ENCODE results near the gene UBN2.

Gene UBN2

GRCh38 chr7:139231513-139232376 lies 708 bp downstream of the UBN2 start:
- DNase-seq (ENCODE audit: low read depth in 2 of 2, low spot score in 1 of 2), result no peak

- DNase-seq (ENCODE audit: low read depth in 2 of 2, low spot score in 1 of 2), result no peak
These were observed 1.3 kb downstream of the UBN2 start for GRCh38 chr7:139232377-139232717.

- DNase-seq (ENCODE audit: low read depth in 2 of 2, low spot score in 1 of 2), result no peak
These were observed 1.9 kb downstream of the UBN2 start for GRCh38 chr7:139232904-139233303.

- no peak for DNase-seq (ENCODE audit: low read depth in 2 of 2, low spot score in 1 of 2)
These were observed 10.2 kb downstream of the UBN2 start for GRCh38 chr7:139241258-139241657.

- DNase-seq (ENCODE audit: low read depth in 2 of 2, low spot score in 1 of 2), result no peak
These were observed 11.8 kb downstream of the UBN2 start for GRCh38 chr7:139242741-139243281.

- no peak for DNase-seq (ENCODE audit: low read depth in 2 of 2, low spot score in 1 of 2)
These were observed 14.4 kb downstream of the UBN2 start for GRCh38 chr7:139245401-139245800.

GRCh38 chr7:139246494-139246893 lies 15.5 kb downstream of the UBN2 start:
- DNase-seq (ENCODE audit: low read depth in 2 of 2, low spot score in 1 of 2), result no peak

- DNase-seq (ENCODE audit: low read depth in 2 of 2, low spot score in 1 of 2), result no peak
These were observed 15.9 kb downstream of the UBN2 start for GRCh38 chr7:139246905-139247304.

- DNase-seq (ENCODE audit: low read depth in 2 of 2, low spot score in 1 of 2), result no peak
These were observed 18.3 kb downstream of the UBN2 start for GRCh38 chr7:139249179-139249810.

GRCh38 chr7:139252451-139252850 lies 21.4 kb downstream of the UBN2 start:
- DNase-seq (ENCODE audit: low read depth in 2 of 2, low spot score in 1 of 2), result no peak

- no peak for DNase-seq (ENCODE audit: low read depth in 2 of 2, low spot score in 1 of 2)
These were observed 23.2 kb downstream of the UBN2 start for GRCh38 chr7:139254281-139254680.

GRCh38 chr7:139254728-139255127 lies 23.7 kb downstream of the UBN2 start:
- DNase-seq (ENCODE audit: low read depth in 2 of 2, low spot score in 1 of 2), result no peak

- no peak for DNase-seq (ENCODE audit: low read depth in 2 of 2, low spot score in 1 of 2)
These were observed 24.3 kb downstream of the UBN2 start for GRCh38 chr7:139255290-139255689.

GRCh38 chr7:139259142-139259541 lies 28.1 kb downstream of the UBN2 start:
- no peak for DNase-seq (ENCODE audit: low read depth in 2 of 2, low spot score in 1 of 2)

GRCh38 chr7:139264220-139264619 lies 33.2 kb downstream of the UBN2 start:
- no peak for DNase-seq (ENCODE audit: low read depth in 2 of 2, low spot score in 1 of 2)

- no peak for DNase-seq (ENCODE audit: low read depth in 2 of 2, low spot score in 1 of 2)
These were observed 34.6 kb downstream of the UBN2 start for GRCh38 chr7:139265673-139266072.

- DNase-seq (ENCODE audit: low read depth in 2 of 2, low spot score in 1 of 2), result no peak
These were observed 40.9 kb downstream of the UBN2 start for GRCh38 chr7:139271718-139272628.

GRCh38 chr7:139284252-139284896 lies 53.3 kb downstream of the UBN2 start:
- no peak for DNase-seq (ENCODE audit: low read depth in 2 of 2, low spot score in 1 of 2)

- no peak for DNase-seq (ENCODE audit: low read depth in 2 of 2, low spot score in 1 of 2)
These were observed 55.1 kb downstream of the UBN2 start for GRCh38 chr7:139286144-139286543.

- DNase-seq (ENCODE audit: low read depth in 2 of 2, low spot score in 1 of 2), result no peak
These were observed 61.8 kb downstream of the UBN2 start for GRCh38 chr7:139292821-139293220.

- no peak for DNase-seq (ENCODE audit: low read depth in 2 of 2, low spot score in 1 of 2)
These were observed 62.5 kb downstream of the UBN2 start for GRCh38 chr7:139293534-139293933.
